MCF 10A (cell line): ENCODE measurements around the gene NFIB. TPM values are rescaled to one million over a fixed set of nuclear protein-coding genes. Genes with fewer than 3 reads are reported as not detected.

ENCODE experiments used
- BruUV-seq: library from RNA; stranded (reverse); fragments of 400-500 nt; replicated peaks from 2 replicates; lab custom pipeline; 2021; lab: Mats Ljungman, UMichigan
- CTCF ChIA-PET: fragments of 300-600 bp; sonication (Branson Sonifier 250); formaldehyde crosslinking; extraction: SDS; loops from one replicate; lab custom pipeline; 2021; ENCODE audit warnings: antibody characterized with exemption, inconsistent platforms; lab: Yijun Ruan, JAX
- POLR2A ChIA-PET: fragments of 300-600, 350-650 bp; sonication (Branson Sonifier 250); formaldehyde crosslinking; extraction: SDS; loops from one replicate; lab custom pipeline; 2020; ENCODE audit warnings: antibody characterized with exemption, inconsistent platforms; lab: Yijun Ruan, JAX
- DNase-seq: peaks from one replicate; pipeline ENCODE4 v3.0.0-alpha.2; 2018; ENCODE audit not compliant: unreplicated experiment
- H3K27ac Mint-ChIP-seq: one replicate; pipeline ENCODE4 v1.8.0; 2022; ENCODE audit warnings: mild to moderate bottlenecking, low read depth, mixed read lengths; ENCODE audit not compliant: unreplicated experiment
- H3K27me3 Mint-ChIP-seq: one replicate; pipeline ENCODE4 v1.8.0; 2022; ENCODE audit warnings: mixed read lengths; ENCODE audit not compliant: insufficient read depth, unreplicated experiment
- H3K36me3 Mint-ChIP-seq: one replicate; pipeline ENCODE4 v1.8.0; 2022; ENCODE audit warnings: mild to moderate bottlenecking, moderate library complexity, mixed read lengths; ENCODE audit not compliant: insufficient read depth, unreplicated experiment
- H3K4me1 Mint-ChIP-seq: one replicate; pipeline ENCODE4 v1.8.0; 2022; ENCODE audit warnings: mixed read lengths; ENCODE audit not compliant: insufficient read depth, unreplicated experiment
- H3K4me3 Mint-ChIP-seq: one replicate; pipeline ENCODE4 v1.8.0; 2022; ENCODE audit warnings: mild to moderate bottlenecking, moderate library complexity, mixed read lengths; ENCODE audit not compliant: unreplicated experiment
- H3K9me3 Mint-ChIP-seq: one replicate; pipeline ENCODE4 v1.8.0; 2022; ENCODE audit warnings: mixed read lengths; ENCODE audit not compliant: unreplicated experiment
- CTCF ChIP-seq: fragments of 200-600 bp; IDR thresholded peaks from one replicate; pipeline ENCODE4 v1.8.0; 2022; ENCODE audit warnings: antibody characterized with exemption, mild to moderate bottlenecking; ENCODE audit not compliant: unreplicated experiment
- intact Hi-C: fragments of 100-400 bp; cut with micrococcal nuclease; formaldehyde crosslinking; loops from 2 replicates; pipeline ENCODE4 v1.14.1; 2022
- total RNA-seq: library from RNA; stranded (reverse); gene quantifications from 2 replicates; pipeline ENCODE4 v1.2.3, GENCODE V29; 2022

The NFIB gene
- total RNA-seq, 1 experiment from 2014 or later = 70.8 TPM

GRCh38 chr9:14321517-14322130, 7.7 kb upstream of the NFIB start:
- intact Hi-C loops = loop anchor here (2.0 to 10.0 kb wide), 6 partner anchors 31 to 874 kb away; no protein-coding TSS in a partner anchor
- TSS peak; percentile 33 for BruUV-seq
- H3K27me3 Mint-ChIP-seq = no peaks in the 10 kb centered on the region
- CTCF ChIA-PET = interaction anchor here (0.6 to 1.7 kb wide), 4 partner anchors 14 to 1510 kb away, joined by 3 to 11 read pairs (median 3); no protein-coding TSS in a partner anchor
- no peaks in the 10 kb centered on the region for H3K36me3 Mint-ChIP-seq
- peak overlapping the region; percentile 86 for H3K4me3 Mint-ChIP-seq
- TF ChIP-seq CTCF = no peak
- peak overlapping the region; percentile 81 for H3K27ac Mint-ChIP-seq
- peaks cover 60% of the 10 kb centered on the region for H3K4me1 Mint-ChIP-seq
- no peaks in the 10 kb centered on the region for H3K9me3 Mint-ChIP-seq
- no peak for DNase-seq
- POLR2A ChIA-PET = interaction anchor here (0.7 to 6.1 kb wide), 14 partner anchors 10 to 894 kb away, joined by 3 to 77 read pairs (median 4); no protein-coding TSS in a partner anchor

- Mint-ChIP-seq H3K9me3 (no peaks in the 10 kb centered on the region), H3K27ac (peak overlapping the region; percentile 81), H3K4me3 (peak overlapping the region; percentile 86), H3K4me1 (peaks cover 65% of the 10 kb centered on the region), H3K36me3 (no peaks in the 10 kb centered on the region), H3K27me3 (no peaks in the 10 kb centered on the region)
- POLR2A ChIA-PET = interaction anchor here (0.5 to 6.1 kb wide), 18 partner anchors 9 to 905 kb away, joined by 3 to 77 read pairs (median 5); no protein-coding TSS in a partner anchor
- peak; percentile 84 for DNase-seq
- intact Hi-C loops = loop anchor here (5.0 to 10.0 kb wide), 4 partner anchors 198 to 873 kb away; no protein-coding TSS in a partner anchor
- BruUV-seq = no TSS peak
- no peak for TF ChIP-seq CTCF
- CTCF ChIA-PET = interaction anchor here (0.7 to 1.7 kb wide), 4 partner anchors 11 to 893 kb away, joined by 3 to 11 read pairs (median 4); no protein-coding TSS in a partner anchor
Observed at GRCh38 chr9:14320271-14321181, 6.6 kb upstream of the NFIB start.

GRCh38 chr9:14318934-14319580, 5.1 kb upstream of the NFIB start:
- ChIA-PET POLR2A (interaction anchor here (0.6 to 6.1 kb wide), 17 partner anchors 11 to 1543 kb away, joined by 3 to 77 read pairs (median 3); no protein-coding TSS in a partner anchor), CTCF (interaction anchor here (0.6 to 1.2 kb wide), 7 partner anchors 9 to 1491 kb away, joined by 3 to 5 read pairs (median 4); no protein-coding TSS in a partner anchor)
- H3K36me3 Mint-ChIP-seq = peaks cover 6% of the 10 kb centered on the region
- H3K4me1 Mint-ChIP-seq = peaks cover 65% of the 10 kb centered on the region
- TF ChIP-seq CTCF = no peak
- no TSS peak for BruUV-seq
- no peaks in the 10 kb centered on the region for H3K9me3 Mint-ChIP-seq
- no peak overlapping the region for H3K4me3 Mint-ChIP-seq
- H3K27ac Mint-ChIP-seq = peak overlapping the region; percentile 81
- H3K27me3 Mint-ChIP-seq = no peaks in the 10 kb centered on the region
- intact Hi-C loops = no loop called here
- DNase-seq = no peak
